Measurements from ENCODE around the gene AJM1.
"Not testable (repeated sequence)": the region's sequence is repeated elsewhere in the genome, so short reads cannot be mapped to it uniquely, and the experiment has no call there.

Gene AJM1

DNA sequence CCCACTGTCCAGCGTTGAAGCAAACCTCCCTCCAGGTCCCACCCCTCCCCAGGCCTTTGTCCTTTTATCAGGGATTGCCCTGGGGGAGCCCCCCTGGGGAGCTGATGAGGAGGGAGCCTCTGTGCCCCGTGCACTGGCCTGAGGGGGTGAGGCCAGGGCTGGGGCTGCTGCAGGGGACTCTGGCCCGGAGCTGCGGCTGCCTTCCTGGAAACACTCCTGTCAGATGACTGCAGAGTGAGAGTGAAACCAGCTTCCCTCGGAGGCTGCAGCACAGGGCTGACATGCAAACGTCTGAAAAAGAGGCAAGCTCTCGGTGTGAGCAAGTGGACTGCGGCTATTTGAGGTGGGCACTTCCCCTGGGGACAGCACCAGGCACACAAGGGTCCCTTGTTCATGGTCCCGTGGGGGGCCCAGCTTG, 39.4 kb downstream of the AJM1 start:
- peak; percentile 81 for DNase-seq

DNA sequence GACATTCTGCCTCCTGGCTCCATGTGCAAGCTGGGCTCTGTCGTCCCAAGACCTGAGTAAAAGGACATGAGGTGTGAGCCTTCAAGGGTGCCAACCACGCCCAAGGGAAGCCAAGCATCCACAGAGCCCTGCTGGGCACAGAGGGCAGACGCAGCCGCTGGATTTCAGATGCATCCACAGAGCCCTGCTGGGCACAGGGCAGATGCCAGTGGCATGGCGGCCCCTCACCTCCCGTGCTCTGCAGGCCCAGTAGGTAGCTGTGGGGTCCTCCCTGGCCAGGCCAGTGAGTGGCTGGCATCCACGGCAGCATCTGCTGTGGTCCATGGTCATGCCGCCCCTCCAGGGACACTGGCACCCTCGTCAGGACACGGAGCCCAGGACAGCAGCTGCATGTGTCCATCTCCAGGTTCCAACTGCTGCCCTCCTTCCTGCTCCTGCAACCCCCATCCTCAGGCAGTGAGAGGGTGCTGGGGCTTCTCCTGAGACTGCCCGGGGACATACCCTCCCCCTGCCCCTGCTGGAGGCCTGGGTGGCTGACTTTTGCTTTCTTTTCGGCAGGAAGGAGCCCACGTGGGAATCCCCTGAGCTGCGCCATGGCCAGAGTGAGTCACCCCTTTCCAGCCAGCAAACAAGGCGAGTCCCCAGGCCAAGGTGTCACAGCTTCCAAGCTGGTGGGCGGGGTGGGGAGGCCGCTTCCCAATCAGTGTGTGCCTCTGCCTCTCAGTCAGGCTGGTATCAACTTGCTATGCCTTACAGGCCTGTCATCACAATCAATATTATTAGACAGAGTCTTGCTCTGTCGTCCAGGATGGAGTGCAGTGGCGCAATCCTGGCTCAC, 40.0 kb downstream of the AJM1 start:
- DNase-seq = peak; percentile 97

DNA sequence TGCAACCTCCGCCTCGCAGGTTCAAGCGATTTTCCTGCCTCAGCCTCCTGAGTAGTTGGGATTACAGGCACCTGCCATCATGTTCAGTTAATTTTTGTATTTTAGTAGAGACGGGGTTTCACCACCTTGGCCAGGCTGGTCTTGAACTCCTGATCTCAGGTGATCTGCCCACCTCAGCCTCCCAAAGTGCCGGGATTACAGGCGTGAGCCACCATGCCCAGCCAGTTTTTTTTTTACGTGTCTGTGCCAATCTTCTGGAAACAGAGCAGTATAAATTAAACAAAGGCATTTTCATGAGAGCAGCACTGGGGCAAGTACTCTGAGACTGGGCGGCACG, 40.6 kb downstream of the AJM1 start:
- not testable (repeated sequence) for DNase-seq

DNA sequence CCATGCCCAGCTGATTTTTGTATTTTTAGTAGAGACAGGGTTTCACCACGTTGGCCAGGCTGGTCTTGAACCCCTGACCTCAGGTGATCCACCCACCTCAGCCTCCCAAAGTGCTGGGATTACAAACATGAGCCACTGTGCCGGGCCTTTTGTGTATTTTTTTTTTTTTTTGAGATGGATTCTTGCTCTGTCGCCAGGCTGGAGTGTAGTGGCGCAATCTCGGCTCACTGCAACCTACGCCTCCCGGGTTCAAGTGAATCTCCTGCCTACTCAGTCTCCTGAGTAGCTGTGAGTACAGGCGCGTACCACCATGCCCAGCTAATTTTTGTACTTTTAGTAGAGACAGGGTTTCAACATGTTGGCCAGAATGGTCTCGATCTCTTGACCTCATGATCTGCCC, 41.4 kb downstream of the AJM1 start:
- DNase-seq = not testable (repeated sequence)

DNA sequence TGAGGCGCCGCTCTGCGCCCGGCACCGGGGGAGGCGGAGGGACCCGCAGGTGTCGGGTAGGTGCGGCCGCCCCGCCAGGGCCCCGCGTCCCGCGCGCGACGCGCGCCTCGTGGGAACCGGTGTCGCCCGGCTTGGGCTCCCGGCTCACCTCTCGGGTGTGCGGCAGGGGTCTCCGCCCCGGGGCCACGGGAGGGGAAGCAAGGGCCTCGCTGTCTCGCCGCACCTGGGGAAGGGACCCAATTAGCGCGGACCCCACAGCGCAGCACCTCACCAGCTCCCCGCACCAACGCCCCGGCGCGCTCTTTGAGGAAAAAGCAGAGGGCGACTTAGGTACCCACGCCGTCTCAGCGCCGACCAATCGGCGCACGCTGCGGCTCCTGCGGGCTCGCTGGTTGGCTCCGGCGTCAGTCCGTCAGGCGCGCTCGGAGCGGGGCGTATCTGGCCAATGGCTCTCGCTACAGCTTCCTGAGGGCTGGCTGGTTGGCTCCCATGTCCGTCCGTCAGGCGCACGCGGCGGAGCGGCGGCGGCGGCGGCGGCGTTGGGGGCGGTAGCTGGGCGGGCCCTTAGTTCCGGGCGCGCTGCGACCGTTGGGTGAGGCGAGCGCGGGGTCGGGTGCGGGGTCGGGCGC, 43.8 kb downstream of the AJM1 start, which contains the start of gene TRAF2:
TSS of gene TRAF2 (plus strand) at position 567 of the 629 bp plus-strand sequence. CDS start 12,225 bp downstream, outside the sequence.
- DNase-seq = peak; percentile 98

DNA sequence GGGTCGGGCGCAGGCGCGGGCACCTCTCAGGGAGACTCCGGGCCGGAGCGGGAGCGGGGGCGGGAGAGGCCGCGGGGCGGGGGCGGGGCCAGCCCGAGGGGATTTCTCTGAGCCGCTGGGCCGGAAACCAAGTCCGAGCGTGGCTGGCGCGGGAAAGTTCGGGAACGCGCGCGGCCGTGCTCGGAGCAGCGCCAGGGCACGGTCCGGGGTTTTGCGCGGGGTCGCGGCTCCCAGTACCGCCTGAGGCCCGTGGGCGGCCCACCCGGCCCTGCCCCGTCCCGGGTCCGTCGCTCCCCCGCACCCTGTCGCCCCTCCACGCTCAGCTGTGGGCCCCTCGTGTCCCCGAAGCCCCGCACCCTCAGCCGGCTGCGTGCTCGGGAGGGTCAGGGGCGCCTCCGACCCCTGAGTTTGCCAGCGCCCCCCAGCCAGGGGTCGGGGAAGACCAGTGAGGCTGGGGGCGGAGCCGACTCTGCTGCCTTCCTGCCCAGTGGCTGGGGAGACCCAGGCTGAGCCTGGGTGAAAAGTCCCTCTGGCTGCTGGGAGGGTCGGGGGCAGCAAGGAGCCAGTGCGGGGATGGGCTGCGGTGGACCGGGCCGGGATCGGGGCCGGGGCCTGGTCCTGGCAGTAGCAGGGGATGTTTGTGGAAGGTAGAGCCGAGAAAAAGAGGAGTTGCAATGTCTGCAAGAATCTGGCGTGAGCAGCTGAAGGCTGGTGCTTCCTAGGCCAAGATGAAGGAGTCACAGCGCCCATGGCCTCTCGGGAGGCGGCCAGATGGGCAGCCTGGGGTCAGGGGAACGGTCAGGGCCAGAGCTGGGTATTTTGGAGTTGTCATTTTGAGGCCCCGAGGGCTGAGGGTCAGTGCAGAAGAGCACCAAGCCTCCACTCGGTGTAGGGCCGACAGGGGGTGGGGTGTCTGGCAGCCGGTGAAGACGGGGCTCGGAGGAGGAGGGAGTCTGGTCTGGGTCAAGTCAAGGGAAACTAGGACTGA, 44.6 kb downstream of the AJM1 start:
- DNase-seq = peak; percentile 54

DNA sequence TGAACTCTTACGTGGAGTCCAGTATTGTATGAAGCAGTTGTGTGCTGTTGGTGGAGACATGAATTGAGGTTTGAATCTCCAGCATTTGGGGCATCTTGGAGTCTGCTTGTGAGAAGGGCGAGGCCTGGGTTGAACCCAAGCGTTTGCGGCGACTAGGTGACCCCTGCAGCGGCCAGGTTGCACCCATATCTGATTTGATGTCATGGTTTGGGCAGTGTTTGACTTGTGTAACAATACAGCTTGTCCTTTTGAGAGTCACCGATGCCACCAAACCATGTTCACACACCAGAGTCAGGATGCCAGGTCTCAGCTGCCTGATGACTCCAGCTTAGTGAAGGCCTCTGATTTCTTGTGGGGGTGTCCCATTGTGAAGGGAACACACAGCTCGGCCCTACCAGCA, 46.2 kb downstream of the AJM1 start:
- DNase-seq = no peak

DNA sequence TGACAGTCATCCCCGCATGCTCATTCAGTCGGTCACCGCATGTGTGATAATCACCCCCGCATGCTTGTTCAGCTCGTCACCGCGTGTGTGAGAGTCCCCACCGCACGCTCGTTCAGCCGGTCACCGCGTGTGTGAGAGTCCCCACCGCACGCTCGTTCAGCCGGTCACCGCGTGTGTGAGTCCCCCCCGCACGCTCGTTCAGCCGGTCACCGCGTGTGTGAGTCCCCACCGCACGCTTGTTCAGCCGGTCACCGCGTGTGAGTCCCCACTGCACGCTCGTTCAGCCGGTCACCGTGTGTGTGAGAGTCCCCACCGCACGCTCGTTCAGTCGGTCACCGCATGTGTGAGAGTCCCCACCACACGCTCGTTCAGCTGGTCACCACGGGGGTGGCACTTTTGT, 47.6 kb downstream of the AJM1 start:
- DNase-seq = no peak

DNA sequence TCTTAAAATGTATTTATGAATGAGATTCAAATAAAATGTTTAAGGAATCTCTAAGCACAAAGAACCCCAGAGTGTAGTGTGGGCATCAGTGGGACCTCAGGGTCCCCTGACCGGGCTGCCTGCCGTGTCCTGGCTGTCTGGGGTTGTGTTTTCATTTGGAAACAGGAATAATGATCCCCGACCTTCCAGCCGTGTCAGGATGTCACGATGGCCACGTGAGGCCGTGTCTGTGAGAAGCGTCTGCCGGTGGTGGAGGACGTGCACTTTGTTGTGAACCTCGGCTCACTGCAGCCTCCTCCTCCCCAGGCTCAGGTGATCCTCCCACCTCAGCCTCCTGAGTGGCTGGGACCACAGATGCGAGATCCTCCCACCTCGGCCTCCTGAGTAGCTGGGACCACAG, 48.4 kb downstream of the AJM1 start:
- DNase-seq = no peak
